Endometrial microvascular endothelial cells (primary cell): ENCODE measurements around the gene DPH3. TPM values are rescaled to one million over a fixed set of nuclear protein-coding genes. Genes with fewer than 3 reads are reported as not detected.
"Not testable (repeated sequence)": the region's sequence is repeated elsewhere in the genome, so short reads cannot be mapped to it uniquely, and the experiment has no call there.

ENCODE experiments used
- in situ Hi-C: cut with HindIII; loops from 2 replicates; pipeline ENCODE4 v1.10.0; 2017; ENCODE audit warnings: low sequenced_read_pairs, low pct_unique_long_range_greater_than_20kb; ENCODE audit errors: inconsistent ontology term
- total RNA-seq: library from RNA; depleted of rRNA; stranded (reverse); fragments of >200 nt; gene quantifications from one replicate; pipeline ENCODE4 v1.2.3, GENCODE V29; 2015; ENCODE audit errors: inconsistent ontology term

Gene DPH3
- total RNA-seq: 23.2 TPM

DNA sequence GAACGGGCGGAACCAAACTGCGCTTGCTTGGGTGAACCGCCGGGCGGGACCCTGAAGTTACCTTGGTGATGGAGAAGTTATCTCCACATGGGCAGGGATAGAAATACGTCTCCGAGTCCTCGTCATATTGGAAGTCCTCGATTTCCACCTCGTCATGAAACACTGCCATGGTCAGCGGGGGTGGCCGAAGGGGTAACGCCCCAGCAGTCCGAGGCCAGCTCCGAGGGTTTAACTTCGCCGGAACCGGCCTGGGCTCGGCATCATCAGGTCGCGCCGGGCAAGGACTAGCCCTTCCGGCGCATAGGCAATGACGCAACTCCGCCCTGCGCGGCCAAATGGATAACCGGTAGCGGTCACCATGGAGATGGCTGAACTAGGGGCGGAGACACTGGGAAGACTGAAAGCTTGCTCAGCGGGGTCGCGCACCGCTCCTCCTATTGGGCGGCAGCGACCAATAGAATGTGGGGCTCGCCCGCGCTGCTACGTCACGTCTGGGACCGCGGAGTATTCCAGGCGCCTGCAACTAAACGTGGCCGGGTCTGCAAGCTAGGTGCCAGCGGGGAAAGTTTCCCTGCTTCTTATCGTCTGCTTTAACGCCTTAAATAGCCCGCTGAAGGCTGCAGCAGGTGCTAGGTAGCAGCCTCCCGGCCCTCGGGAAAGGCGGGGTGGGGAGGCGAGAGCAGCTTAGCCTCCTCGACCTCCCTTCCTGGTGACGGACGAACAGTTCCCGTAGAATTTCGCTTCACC is at the start of gene DPH3, which contains the start of gene OXNAD1:
DPH3 (minus strand) TSS at position 236 of the 747 bp plus-strand sequence; CDS start at position 169, 67 bp downstream.
OXNAD1 (plus strand) TSS at position 505 of the 747 bp plus-strand sequence. CDS start 5,741 bp downstream, outside the sequence.
- in situ Hi-C loops: loop anchor here (25.0 kb wide), 1 partner anchor 272 kb away; no protein-coding TSS in a partner anchor

DNA sequence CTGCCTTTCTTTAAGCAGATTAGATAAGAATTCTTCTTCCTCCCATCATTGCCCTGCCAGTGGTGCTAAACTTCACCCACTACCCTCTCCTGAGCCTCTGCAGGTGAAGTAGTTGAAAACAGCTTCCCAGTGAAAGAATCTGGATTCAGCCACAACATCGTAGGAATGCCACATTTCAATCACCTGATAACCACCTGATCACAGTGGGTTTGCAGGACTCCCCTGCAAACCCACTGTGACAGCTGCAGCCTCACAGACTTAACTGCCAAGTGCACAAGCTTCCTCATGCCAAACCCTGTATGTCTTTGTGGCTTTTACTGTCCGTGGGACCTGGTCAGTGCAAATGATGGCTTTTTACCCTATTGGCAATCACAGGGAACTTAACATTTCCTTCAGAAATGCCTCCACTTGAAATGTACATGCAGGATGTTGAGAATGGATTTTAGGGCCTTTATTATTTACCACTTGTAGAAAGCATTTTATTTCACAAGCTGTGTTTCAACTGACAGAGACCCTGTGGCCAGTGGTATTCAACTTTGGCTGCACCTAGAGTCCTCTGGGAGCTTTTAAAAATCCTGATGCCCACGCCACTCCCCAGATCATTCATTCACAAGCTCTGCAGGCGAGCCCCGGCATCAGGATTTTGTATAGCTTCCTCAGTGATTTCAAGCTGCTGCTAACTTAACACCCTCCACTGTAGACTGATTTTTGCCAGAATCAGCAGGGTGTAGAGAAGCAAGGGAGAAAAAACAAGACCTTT is 49.3 kb upstream of the DPH3 start:
- in situ Hi-C loops: no loop called here

DNA sequence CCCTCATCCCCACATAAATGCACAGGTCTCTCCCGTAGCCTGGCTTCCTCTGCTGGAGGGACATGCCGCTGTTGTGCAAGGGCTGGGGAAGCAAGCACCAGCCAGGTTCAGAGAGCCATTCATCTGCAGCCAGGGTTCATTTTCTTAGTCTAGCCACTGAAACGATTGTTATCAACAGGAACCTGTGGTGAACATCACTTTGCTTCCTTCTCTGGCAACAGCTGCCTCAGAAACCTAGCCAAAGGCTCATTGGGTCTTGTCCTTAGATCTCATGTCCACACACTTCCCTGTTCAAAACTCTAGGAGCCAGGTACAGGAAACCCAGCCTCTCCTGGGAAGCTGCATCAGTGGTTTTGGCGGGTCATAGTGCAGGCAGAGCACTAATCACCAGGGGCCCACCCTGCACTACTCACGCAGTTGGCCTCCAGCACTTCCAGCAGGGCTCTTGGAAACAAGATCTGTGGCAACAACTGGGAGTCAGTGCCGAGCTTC is 47.3 kb upstream of the DPH3 start:
- in situ Hi-C loops: no loop called here

DNA sequence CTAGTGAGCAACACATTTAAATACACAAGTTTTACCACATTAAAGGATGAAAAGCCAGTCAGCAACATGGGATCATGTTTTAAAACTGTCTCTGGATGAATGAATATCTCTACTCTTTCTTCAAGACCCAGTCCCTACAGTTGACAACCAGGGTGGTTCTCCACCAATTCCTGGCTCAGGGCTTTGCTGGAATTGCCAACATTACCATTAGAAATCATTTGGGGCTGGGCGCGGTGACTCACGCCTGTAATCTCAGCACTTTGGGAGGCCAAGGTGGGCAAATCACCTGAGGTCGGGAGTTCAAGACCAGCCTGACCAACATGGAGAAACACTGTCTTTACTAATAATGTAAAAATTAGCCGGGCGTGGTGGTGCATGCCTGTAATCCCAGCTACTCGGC is 45.7 kb upstream of the DPH3 start:
- in situ Hi-C loops: not testable (repeated sequence)

DNA sequence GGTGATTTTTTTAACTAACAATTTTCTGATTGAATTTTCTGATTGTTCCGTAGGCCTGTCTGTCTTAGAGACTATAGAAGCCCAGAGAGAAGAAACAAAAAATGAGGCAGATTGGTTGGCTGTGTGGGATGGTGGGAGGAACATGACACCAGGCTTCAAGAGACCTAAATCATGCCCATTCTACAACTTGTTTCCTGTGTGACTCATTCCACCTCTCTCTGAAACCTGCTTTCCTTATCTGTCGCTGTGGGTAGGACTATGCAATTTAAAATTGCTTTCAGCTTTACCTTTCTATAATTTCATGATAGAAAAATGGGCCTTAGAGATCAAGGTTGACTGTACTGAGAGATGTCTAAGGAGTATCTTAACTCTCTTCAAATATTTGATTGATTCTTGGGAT is 44.8 kb upstream of the DPH3 start:
- in situ Hi-C loops: no loop called here

DNA sequence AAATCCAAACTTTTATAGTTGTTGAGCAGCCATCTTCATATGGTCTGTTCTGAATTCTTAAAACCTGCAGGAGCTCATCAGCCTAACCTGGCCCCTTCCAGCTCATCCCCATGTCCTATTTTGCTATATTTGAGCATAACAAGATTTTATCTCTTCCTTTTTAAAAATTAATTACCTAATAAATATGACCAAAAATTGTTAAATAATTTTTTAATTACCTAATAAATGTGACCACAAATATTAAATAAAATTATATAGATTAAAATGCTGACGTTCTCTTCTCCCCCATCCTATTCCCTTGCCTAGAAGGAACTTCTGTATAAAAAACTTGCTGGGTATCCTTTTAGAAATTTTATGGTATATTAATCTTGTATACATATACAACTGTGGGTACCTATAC is 44.0 kb upstream of the DPH3 start:
- in situ Hi-C loops: no loop called here

DNA sequence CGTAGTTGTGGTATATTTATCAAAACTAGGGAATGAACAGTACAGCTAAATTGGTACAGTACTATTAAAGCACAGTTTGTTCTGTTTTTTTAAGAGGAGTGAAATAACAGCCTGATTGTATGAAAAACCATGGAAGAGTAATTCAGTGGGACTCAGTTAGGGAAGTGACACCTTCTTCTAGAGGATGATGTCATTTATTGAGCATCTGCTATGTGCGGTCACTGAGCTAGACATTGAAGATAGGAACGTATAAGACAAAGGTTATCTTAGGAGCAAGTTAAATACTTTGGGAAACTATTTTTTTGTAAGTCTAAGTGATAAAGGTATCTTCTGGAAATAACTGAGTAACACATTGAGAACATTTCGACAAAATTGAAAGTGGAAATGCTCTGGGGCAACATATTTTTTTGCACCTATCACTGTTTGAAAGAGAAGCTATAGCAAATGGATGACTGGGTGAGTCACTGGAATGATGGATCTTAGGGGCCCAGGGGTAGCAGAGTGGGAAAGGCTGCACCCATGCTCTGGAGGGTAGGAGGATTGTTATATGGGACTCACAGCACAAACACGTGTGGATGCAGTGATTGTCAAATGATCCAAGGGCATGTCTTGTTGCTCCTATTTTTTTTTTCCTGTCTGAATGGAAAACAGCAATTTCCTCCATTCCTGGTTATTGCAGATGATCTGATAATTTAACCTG is 43.2 kb upstream of the DPH3 start:
- in situ Hi-C loops: no loop called here

DNA sequence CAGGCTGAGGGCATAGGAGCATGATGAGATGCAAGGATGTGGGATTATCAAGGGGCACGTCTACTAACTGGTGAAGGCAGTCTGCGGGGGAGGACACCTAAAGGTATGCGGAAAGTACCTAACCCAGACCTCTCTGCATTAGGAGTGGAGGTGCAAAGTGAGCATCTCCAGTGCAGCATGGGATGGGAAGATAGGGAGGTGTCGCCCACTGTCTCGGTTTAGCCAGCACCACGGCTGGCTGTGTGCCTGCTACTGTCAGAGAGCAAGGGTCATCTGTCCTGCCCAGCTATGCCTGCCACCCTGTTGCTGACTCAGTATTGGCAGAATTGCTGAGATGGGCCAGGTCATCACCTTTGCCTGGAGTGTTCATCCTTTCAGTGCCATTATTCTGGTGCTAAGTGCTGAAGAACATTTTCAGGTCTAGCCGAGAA is 40.4 kb upstream of the DPH3 start:
- in situ Hi-C loops: no loop called here

DNA sequence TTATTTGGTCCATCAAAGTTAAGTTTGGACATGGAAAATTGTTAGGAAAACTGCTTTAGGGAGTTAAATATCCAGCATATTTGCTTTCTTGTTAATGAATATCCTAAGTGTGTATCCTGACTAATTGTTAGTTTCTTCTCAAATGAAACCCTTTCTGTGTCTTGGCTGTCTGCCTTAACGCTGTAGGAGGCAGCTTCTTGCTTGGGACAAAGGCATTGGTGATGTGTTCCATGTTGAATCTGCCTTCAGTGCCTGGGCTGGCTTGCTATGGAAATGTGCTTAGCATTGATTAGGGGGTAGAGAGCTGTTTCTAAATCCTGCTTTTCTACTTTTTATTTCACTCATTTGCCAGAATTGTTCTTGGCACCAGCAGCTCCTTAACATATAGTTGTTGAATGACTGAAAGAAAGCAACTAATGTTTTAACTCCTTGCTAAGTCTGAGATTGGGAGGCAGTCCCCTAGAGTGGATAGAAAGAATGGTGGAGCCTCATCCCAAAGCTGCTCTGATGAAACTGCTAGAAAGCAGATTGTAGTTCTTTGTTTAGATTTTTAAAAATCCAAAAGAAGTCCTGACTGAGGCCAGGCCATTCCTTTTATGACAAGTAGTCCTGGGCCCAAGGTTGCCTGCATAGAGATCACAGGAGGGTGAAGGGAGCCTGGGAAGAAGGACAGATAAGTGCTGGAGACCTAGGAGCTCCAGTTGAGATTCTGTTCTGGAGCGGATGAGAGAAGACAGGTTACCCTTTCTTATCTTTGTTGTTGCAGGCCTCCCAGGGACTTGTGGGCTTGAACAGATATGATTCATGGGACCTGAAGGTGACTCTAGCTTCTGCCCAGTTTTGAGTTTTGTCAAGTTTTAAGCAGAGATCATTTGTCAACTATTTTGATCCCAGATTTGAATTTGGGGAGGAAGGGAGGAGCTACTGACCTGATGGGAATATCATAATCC is 39.6 kb upstream of the DPH3 start:
- in situ Hi-C loops: no loop called here

DNA sequence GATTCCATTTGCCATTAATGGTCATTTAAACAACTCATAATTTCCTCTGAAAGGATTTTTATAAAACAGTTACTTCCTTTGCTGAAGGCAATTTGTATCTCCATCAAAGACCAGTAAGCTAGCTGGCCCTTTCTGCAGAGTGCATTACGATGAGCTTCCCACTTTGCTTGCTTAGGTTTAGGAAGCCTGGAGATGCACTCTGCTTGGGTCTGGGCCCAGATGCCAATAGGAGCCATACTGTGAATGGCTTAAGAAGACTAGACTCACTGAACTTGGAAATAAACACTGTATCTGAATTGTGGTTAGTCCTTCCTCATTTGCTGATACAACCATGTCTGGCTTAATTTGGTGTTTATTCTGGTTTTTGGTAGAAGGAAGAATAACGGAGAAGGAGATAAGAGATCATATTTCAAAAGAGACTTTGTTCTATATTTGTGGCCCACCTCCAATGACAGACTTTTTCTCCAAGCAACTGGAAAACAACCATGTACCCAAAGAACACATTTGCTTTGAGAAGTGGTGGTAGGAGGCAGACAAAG is 38.4 kb upstream of the DPH3 start:
- in situ Hi-C loops: no loop called here

DNA sequence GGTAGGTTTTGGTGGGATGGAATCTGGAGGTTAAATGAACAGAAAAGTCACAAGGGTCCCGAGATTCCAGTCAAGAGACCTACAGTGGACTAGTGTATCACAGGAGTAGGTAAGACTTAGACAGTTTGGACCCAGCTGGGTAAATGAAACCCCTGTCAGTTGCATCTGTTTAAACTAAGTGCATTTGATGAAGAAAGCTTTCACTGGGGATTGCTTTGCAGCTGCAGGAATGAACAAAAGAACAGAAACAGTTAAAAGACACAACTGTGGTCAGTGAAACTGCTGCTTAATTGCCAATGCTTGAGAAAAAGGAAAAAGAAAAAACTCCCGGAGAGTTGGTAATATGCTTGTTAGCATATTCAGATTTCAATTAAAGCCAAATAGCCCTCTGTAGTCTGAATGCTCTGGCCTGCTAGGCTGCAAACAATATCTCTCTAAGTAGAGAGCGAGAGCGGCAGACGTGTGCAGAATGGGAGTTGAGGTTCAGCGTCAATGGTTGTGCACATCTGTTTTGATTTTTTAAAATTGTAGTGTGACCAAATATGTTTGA is 37.4 kb upstream of the DPH3 start:
- in situ Hi-C loops: no loop called here

DNA sequence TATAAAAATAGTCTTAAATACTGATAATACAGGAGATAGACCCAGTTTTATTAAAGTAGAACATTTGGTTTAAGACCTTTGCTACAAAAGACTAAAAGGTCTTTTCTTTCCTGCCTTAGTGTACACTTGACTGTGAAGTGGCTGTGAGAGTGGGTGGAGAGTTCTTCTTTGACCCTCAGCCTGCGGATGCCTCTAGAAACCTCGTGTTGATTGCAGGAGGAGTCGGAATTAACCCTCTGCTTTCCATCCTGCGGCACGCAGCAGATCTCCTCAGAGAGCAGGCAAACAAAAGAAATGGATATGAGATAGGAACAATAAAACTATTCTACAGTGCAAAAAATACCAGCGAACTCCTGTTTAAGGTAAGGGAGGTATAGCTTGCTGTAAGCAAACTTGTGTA is 36.8 kb upstream of the DPH3 start:
- in situ Hi-C loops: no loop called here

DNA sequence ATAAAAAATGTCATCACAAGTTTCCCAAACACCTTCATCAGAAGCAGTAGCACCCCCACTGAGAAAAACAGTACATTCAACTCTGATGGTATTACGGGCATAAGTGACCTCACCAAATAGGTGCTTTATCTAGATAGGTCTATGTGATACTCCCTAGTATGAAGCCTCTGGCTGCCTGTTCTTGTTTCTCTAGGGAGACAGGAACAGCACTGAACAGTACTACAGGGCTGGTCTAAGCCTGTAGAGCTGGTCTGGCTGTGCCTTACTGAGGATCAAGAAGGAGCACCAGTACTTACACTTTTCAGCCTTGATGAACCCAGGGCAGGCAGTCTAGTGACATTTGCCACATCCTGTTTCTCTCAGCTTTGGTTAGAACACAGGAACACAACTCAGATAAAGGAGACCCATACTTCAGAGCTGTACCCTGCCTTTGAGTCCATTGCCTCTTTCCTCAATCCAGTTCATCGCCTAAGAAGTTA is 36.2 kb upstream of the DPH3 start:
- in situ Hi-C loops: no loop called here

DNA sequence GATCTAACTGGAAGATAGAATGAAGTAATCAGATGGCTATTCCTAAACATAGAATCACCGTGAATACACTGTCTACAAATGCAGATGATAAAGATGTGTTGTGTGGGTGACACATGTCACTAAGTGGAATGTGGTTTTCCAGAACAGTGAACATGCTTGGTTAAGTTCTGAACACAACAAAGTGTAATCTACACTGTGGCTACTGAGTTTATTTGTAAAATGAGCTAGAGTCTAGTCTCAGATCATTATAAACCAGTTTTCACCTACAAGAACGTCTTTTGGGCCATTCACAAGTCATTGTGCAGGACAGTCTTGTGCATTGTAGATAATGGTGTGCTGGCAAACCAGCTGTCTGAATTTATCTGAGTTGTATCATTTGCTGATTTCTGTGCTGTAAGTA is 35.6 kb upstream of the DPH3 start:
- in situ Hi-C loops: no loop called here

DNA sequence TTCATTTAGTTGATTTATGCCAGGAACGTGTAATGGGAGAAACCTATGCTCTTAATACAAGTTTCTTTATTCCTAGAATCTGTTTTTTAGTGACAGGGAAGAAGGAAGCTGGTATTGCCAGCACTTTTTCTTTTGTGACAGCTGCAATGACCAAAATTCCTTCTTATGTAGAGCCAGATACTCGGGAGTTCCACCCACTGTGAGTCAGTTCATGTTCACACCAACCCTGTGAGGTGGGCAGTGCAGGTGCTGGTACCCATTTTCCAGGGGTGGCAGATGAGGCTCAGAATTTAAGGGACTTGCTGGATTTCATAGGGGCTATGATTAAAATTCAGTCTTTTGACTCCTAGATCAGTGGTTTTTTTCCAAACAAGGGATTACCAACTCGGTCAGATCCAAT is 35.0 kb upstream of the DPH3 start:
- in situ Hi-C loops: no loop called here

DNA sequence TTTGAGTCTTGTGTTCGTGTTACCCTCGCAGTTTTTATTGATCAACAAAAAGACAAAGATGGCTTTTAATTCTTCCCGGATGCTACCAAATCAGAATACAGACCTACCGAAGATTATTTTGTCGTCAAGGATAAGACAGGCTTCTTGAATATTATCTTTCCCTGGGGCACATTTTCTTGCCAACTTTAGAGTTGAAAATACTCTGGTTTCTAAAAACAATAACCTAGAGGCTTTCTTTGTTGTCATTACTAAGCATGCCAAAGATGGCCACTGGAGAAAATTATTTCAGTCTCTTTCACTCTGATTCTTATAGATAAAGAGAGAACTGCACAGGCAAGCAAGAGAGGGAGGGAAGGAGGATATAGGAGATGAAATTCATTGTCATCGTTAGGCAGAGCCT is 34.1 kb upstream of the DPH3 start:
- in situ Hi-C loops: no loop called here

DNA sequence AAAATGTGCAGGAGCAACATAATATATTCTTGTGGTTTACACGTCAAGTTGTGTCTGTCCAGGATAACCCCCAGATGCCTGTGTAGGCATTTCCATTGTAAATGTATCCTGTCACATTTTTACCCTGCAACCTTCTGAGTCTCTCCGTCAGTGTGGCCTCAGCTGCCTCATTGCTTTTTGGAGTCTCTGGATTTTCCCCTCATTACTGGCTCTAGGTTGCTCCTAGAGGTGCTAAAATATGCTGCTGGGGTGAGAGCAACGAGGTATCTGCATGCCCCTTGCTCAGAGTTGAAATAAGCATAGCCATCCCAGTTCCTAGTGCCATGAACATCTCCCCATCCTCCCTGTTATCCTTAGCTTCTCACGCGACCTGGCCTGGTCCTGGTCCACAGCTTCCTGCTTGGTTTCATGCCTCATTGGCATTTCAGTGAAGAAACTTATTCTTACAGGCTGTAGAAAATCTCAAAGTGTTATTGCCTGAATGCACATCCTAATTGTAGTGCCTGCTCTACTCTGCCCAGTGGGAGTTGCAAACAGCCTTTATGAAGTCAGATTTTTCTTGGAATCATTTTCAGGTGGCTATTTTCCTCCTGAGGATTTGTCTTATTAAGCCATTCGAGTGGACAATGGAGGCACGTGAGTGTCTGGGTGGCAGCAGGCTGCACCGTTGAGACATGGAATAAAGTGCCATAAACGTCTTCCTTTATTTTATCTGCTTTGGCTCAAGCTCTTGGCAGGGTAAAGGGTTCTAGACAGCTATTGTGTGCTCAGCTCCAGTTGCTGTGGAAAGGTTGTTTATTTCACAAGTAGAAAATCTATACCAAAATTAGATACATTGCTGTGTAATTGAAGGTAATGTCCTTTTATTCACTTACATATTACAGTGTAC is 33.5 kb upstream of the DPH3 start:
- in situ Hi-C loops: no loop called here
